K562 (cell line): ENCODE data around the gene PTPRZ1.

ENCODE experiments used
- CHD2 ChIP-seq: IDR thresholded peaks from 2 replicates; pipeline ENCODE4 v1.6.1; 2011; ENCODE audit warnings: low read depth, low read length
- ELF4 ChIP-seq: fragments of 450-650 bp; formaldehyde crosslinking; IDR thresholded peaks from 2 replicates; pipeline ENCODE4 v1.4.0; 2022; ENCODE audit warnings: missing genetic modification characterization
- GTF2F1 ChIP-seq: IDR thresholded peaks from 2 replicates; pipeline ENCODE4 v1.6.1; 2011; ENCODE audit warnings: low read depth, low read length, improper control_type of control experiment
- POLR2AphosphoS5 ChIP-seq: IDR thresholded peaks from 2 replicates; pipeline ENCODE4 v1.6.1; 2011; ENCODE audit warnings: mild to moderate bottlenecking, low read depth, low read length, moderate library complexity; ENCODE audit not compliant: control insufficient read depth, insufficient read depth
- TBP ChIP-seq: optimal IDR thresholded peaks from 2 replicates; pipeline ENCODE3; 2011; ENCODE audit warnings: low read depth, low read length, improper control_type of control experiment
- ZNF561 ChIP-seq: fragments of 450-650 bp; formaldehyde crosslinking; conservative IDR thresholded peaks from 2 replicates; pipeline ENCODE4 v1.4.0; 2020; ENCODE audit warnings: mild to moderate bottlenecking, moderate library complexity
- TF ChIP-seq, protein P1 (sequence below), 3 experiments: fragments of 200-800 bp in 1 of 3; fragments of 250-450 bp in 1 of 3; fragments of 450-650 bp in 1 of 3; sonication (Bioruptor Pico) in 1 of 3; sonication (Bioruptor generic) in 1 of 3; formaldehyde crosslinking in 1 of 3; IDR thresholded peaks; 2 replicates each; pipeline versions ENCODE4 v1.6.1 to v1.8.0; 2016 to 2022; ENCODE audit warnings: mild to moderate bottlenecking in 2 of 3, missing genetic modification characterization in 2 of 3, missing compliant biosample characterization in 1 of 3, moderate library complexity in 1 of 3
- TF ChIP-seq, protein P2 (sequence below): sonication (generic); formaldehyde crosslinking; IDR thresholded peaks from 2 replicates; pipeline ENCODE4 v1.9.0; 2022; ENCODE audit warnings: mild to moderate bottlenecking, missing genetic modification reagents
- TF ChIP-seq, protein P3 (sequence below): fragments of 250-450 bp; sonication (Bioruptor Pico); IDR thresholded peaks from 2 replicates; pipeline ENCODE4 v1.4.0; 2020; ENCODE audit warnings: mild to moderate bottlenecking, moderate library complexity

- TF ChIP-seq TBP, result no peak
- no peak for TF ChIP-seq POLR2AphosphoS5
- TF ChIP-seq, protein P1, sequence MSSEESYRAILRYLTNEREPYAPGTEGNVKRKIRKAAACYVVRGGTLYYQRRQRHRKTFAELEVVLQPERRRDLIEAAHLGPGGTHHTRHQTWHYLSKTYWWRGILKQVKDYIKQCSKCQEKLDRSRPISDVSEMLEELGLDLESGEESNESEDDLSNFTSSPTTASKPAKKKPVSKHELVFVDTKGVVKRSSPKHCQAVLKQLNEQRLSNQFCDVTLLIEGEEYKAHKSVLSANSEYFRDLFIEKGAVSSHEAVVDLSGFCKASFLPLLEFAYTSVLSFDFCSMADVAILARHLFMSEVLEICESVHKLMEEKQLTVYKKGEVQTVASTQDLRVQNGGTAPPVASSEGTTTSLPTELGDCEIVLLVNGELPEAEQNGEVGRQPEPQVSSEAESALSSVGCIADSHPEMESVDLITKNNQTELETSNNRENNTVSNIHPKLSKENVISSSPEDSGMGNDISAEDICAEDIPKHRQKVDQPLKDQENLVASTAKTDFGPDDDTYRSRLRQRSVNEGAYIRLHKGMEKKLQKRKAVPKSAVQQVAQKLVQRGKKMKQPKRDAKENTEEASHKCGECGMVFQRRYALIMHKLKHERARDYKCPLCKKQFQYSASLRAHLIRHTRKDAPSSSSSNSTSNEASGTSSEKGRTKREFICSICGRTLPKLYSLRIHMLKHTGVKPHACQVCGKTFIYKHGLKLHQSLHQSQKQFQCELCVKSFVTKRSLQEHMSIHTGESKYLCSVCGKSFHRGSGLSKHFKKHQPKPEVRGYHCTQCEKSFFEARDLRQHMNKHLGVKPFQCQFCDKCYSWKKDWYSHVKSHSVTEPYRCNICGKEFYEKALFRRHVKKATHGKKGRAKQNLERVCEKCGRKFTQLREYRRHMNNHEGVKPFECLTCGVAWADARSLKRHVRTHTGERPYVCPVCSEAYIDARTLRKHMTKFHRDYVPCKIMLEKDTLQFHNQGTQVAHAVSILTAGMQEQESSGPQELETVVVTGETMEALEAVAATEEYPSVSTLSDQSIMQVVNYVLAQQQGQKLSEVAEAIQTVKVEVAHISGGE (CRISPR knock-in tag; IDR thresholded peaks at IDR 0.05), result no peak
- TF ChIP-seq, protein P2, sequence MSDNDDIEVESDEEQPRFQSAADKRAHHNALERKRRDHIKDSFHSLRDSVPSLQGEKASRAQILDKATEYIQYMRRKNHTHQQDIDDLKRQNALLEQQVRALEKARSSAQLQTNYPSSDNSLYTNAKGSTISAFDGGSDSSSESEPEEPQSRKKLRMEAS (CRISPR knock-in tag), result no peak
- TF ChIP-seq ELF4 (CRISPR knock-in tag), result no peak
- TF ChIP-seq, protein P3, sequence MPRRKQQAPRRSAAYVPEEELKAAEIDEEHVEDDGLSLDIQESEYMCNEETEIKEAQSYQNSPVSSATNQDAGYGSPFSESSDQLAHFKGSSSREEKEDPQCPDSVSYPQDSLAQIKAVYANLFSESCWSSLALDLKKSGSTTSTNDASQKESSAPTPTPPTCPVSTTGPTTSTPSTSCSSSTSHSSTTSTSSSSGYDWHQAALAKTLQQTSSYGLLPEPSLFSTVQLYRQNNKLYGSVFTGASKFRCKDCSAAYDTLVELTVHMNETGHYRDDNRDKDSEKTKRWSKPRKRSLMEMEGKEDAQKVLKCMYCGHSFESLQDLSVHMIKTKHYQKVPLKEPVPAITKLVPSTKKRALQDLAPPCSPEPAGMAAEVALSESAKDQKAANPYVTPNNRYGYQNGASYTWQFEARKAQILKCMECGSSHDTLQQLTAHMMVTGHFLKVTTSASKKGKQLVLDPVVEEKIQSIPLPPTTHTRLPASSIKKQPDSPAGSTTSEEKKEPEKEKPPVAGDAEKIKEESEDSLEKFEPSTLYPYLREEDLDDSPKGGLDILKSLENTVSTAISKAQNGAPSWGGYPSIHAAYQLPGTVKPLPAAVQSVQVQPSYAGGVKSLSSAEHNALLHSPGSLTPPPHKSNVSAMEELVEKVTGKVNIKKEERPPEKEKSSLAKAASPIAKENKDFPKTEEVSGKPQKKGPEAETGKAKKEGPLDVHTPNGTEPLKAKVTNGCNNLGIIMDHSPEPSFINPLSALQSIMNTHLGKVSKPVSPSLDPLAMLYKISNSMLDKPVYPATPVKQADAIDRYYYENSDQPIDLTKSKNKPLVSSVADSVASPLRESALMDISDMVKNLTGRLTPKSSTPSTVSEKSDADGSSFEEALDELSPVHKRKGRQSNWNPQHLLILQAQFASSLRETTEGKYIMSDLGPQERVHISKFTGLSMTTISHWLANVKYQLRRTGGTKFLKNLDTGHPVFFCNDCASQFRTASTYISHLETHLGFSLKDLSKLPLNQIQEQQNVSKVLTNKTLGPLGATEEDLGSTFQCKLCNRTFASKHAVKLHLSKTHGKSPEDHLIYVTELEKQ, result no peak
- TF ChIP-seq GTF2F1, result no peak
- no peak for TF ChIP-seq ZNF561 (CRISPR knock-in tag)
- no peak for TF ChIP-seq CHD2
Observed at GRCh38 chr7:121887634-121888033, 14.7 kb downstream of the PTPRZ1 start.
